Body of pancreas (tissue), 4 donors: ENCODE data around the gene DTNBP1.
A peak's percentile ranks its signal among the peaks of the same experiment; 100 is the strongest.

Source experiments
- POLR2A ChIP-seq, 3 donors: fragments of 450-650 bp; IDR thresholded peaks; one replicate each; pipeline ENCODE4 v1.6.1; 2016; ENCODE audit warnings: antibody characterized with exemption in 3 of 3, mild to moderate bottlenecking in 2 of 3
- TF ChIP-seq, protein P1 (sequence below), 7 experiments: fragments of 450-650 bp in 4 of 7; fragments of 200-600 bp in 3 of 7; sonication (generic) in 3 of 7; IDR thresholded peaks; one replicate each; pipeline ENCODE4 v1.5.1; 2016 to 2019; ENCODE audit warnings: antibody characterized with exemption in 7 of 7

GRCh38 chr6:15662326-15663129 lies at the start of gene DTNBP1:
- TF ChIP-seq POLR2A (IDR thresholded peaks at IDR 0.05), result peak; percentile 23 to 68 (median 56)
- TF ChIP-seq, protein P1, sequence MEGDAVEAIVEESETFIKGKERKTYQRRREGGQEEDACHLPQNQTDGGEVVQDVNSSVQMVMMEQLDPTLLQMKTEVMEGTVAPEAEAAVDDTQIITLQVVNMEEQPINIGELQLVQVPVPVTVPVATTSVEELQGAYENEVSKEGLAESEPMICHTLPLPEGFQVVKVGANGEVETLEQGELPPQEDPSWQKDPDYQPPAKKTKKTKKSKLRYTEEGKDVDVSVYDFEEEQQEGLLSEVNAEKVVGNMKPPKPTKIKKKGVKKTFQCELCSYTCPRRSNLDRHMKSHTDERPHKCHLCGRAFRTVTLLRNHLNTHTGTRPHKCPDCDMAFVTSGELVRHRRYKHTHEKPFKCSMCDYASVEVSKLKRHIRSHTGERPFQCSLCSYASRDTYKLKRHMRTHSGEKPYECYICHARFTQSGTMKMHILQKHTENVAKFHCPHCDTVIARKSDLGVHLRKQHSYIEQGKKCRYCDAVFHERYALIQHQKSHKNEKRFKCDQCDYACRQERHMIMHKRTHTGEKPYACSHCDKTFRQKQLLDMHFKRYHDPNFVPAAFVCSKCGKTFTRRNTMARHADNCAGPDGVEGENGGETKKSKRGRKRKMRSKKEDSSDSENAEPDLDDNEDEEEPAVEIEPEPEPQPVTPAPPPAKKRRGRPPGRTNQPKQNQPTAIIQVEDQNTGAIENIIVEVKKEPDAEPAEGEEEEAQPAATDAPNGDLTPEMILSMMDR (IDR thresholded peaks at IDR 0.05), result peak in 2 of 7 experiments; percentile 4 to 11
